Measurements from ENCODE around the gene MYBBP1A.

DNA sequence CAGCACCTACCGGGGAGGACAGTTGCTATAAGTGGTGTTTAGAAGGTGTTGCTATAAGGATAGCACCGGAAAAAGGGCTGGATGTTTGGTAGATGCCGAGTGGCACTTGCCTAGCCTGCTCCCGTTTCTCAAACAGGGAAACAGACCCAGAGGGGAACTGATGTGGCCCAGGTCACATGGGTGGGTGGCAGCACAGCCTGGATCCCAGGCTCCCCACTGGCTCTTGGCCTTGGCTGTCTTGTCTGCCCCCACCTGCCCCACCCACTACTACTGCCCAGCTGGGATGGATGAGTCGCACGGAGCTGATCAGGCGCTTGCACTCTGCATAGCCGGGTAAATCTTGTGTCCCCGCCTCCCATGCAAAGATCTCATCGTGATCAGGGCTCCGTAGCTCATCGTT lies 36.3 kb upstream of the MYBBP1A start:
- TF ChIP-seq, protein P1, sequence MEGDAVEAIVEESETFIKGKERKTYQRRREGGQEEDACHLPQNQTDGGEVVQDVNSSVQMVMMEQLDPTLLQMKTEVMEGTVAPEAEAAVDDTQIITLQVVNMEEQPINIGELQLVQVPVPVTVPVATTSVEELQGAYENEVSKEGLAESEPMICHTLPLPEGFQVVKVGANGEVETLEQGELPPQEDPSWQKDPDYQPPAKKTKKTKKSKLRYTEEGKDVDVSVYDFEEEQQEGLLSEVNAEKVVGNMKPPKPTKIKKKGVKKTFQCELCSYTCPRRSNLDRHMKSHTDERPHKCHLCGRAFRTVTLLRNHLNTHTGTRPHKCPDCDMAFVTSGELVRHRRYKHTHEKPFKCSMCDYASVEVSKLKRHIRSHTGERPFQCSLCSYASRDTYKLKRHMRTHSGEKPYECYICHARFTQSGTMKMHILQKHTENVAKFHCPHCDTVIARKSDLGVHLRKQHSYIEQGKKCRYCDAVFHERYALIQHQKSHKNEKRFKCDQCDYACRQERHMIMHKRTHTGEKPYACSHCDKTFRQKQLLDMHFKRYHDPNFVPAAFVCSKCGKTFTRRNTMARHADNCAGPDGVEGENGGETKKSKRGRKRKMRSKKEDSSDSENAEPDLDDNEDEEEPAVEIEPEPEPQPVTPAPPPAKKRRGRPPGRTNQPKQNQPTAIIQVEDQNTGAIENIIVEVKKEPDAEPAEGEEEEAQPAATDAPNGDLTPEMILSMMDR (IDR thresholded peaks at IDR 0.05), result no peak
- TF ChIP-seq ZFX (IDR thresholded peaks at IDR 0.05; ENCODE audit: borderline replicate concordance), result no peak

Measured in 22Rv1 (cell line).